Gastroesophageal sphincter (tissue), 4 donors: ENCODE measurements around the gene EPC2. TPM values are rescaled to one million over a fixed set of nuclear protein-coding genes. Genes with fewer than 3 reads are reported as not detected.
"Not testable (repeated sequence)": the region's sequence is repeated elsewhere in the genome, so short reads cannot be mapped to it uniquely, and the experiment has no call there.

Experiments used
- ATAC-seq: fragments of 150-250 bp; one replicate; pipeline ENCODE4 v1.9.1; 2016; ENCODE audit warnings: mild to moderate bottlenecking, moderate library complexity
- H3K27ac ChIP-seq, 4 donors: fragments of 200-600 bp; sonication (generic) in 3 of 4; 1 replicate in 3 of 4; 2 replicates in 1 of 4; pipeline ENCODE4 v1.5.1; 2016 to 2019
- H3K27me3 ChIP-seq: fragments of 200-600 bp; sonication (generic); one replicate; pipeline ENCODE4 v1.5.1; 2019
- H3K36me3 ChIP-seq, 2 donors: fragments of 200-600 bp; sonication (generic); one replicate each; pipeline ENCODE4 v1.5.1; 2019; ENCODE audit warnings: control low read depth in 1 of 2
- H3K4me1 ChIP-seq, 3 donors: fragments of 200-600 bp; sonication (generic); 1 replicate in 2 of 3; 2 replicates in 1 of 3; pipeline ENCODE4 v1.5.1; 2016 to 2019; ENCODE audit warnings: control low read depth in 2 of 3
- H3K4me3 ChIP-seq, 2 donors: fragments of 200-600 bp; sonication (generic); one replicate each; pipeline ENCODE4 v1.5.1; 2019; ENCODE audit warnings: mild to moderate bottlenecking in 1 of 2, moderate library complexity in 1 of 2
- H3K9me3 ChIP-seq, 3 donors: fragments of 200-600 bp; sonication (generic); one replicate each; pipeline ENCODE4 v1.5.1; 2017 to 2019; ENCODE audit warnings: control low read depth in 2 of 3
- EP300 ChIP-seq: sonication (generic); formaldehyde crosslinking; IDR thresholded peaks from one replicate; pipeline ENCODE4 v1.6.1; 2017; ENCODE audit warnings: antibody characterized with exemption, mild to moderate bottlenecking
- POLR2A ChIP-seq, 2 donors: fragments of 450-650 bp; IDR thresholded peaks; one replicate each; pipeline ENCODE4 v1.6.1; 2017; ENCODE audit warnings: antibody characterized with exemption in 2 of 2, mild to moderate bottlenecking in 2 of 2, moderate library complexity in 1 of 2
- POLR2AphosphoS5 ChIP-seq: sonication (generic); formaldehyde crosslinking; IDR thresholded peaks from one replicate; pipeline ENCODE4 v1.6.1; 2017; ENCODE audit warnings: antibody characterized with exemption
- WGBS, 2 donors: methylation state at CpG; one replicate each; pipeline ENCODE4 v1.1.5; 2018; ENCODE audit warnings: low coverage in 1 of 2; 5-methylcytosine and 5-hydroxymethylcytosine counted together
- total RNA-seq, 4 donors: library from RNA; depleted of rRNA; stranded (reverse); fragments of >200 nt; gene quantifications; one replicate each; pipeline ENCODE4 v1.1.0, GENCODE V29; 2016
- TF ChIP-seq, protein P1 (sequence below), 4 experiments: fragments of 200-600 bp in 2 of 4; fragments of 450-650 bp in 2 of 4; sonication (generic) in 1 of 4; IDR thresholded peaks; one replicate each; pipeline ENCODE4 v1.5.1; 2017 to 2019; ENCODE audit warnings: antibody characterized with exemption in 4 of 4, mild to moderate bottlenecking in 2 of 4, moderate library complexity in 2 of 4

EPC2 gene
- total RNA-seq, 4 donors from 2014 or later = 25.4 to 38.4 (median 30.7) TPM

DNA sequence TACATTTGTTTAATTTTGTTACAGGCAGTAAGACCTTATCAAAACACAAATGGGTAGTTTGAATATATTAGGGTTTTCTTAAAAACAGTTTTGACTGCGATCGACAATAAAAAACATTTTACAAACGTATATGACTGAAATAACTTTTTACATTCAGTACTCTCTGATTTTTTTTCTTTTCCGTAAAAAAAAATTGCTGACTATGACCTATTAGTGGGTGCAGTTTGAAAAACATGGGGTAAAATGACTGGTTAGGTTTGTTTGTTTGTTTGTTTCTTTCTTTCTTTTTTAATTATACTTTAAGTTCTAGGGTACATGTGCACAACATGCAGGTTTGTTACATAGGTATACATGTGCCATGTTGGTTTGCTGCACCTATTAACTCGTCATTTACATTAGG, 36.9 kb downstream of the EPC2 start:
- WGBS, 2 donors = 82 to 88% methylated on average over 5 of the region's 5 CpGs
- no peak overlapping the region for H3K27ac ChIP-seq
- no peak overlapping the region for H3K4me3 ChIP-seq
- H3K9me3 ChIP-seq = no peaks in the 10 kb centered on the region
- peaks cover 0 to 27% (median 0%) of the 10 kb centered on the region in 3 donors for H3K4me1 ChIP-seq
- H3K36me3 ChIP-seq = no peaks in the 10 kb centered on the region
- ATAC-seq = no peak
- TF ChIP-seq POLR2AphosphoS5 = no peak
- no peak for TF ChIP-seq EP300
- TF ChIP-seq, protein P1, sequence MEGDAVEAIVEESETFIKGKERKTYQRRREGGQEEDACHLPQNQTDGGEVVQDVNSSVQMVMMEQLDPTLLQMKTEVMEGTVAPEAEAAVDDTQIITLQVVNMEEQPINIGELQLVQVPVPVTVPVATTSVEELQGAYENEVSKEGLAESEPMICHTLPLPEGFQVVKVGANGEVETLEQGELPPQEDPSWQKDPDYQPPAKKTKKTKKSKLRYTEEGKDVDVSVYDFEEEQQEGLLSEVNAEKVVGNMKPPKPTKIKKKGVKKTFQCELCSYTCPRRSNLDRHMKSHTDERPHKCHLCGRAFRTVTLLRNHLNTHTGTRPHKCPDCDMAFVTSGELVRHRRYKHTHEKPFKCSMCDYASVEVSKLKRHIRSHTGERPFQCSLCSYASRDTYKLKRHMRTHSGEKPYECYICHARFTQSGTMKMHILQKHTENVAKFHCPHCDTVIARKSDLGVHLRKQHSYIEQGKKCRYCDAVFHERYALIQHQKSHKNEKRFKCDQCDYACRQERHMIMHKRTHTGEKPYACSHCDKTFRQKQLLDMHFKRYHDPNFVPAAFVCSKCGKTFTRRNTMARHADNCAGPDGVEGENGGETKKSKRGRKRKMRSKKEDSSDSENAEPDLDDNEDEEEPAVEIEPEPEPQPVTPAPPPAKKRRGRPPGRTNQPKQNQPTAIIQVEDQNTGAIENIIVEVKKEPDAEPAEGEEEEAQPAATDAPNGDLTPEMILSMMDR (IDR thresholded peaks at IDR 0.05) = no peak
- no peaks in the 10 kb centered on the region for H3K27me3 ChIP-seq

DNA sequence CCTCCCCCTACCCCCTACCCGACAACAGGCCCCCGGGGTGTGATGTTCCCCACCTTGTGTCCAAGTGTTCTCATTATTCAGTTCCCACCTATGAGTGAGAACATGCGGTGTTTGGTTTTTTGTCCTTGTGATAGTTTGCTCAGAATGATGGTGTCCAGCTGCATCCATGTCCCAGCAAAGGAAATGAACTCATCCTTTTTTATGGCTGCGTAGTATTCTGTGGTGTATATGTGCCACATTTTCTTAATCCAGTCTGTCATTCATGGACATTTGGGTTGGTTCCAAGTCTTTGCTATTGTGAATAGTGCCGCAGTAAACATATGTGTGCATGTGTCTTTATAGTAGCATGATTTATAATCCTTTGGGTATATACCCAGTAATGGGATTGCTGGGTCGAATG, 37.3 kb downstream of the EPC2 start:
- not testable (repeated sequence) for ATAC-seq, H3K9me3 ChIP-seq, H3K27me3 ChIP-seq, H3K27ac ChIP-seq, H3K4me3 ChIP-seq, H3K36me3 ChIP-seq
- 84 to 93% methylated on average over 3 to 6 of the region's 6 CpGs for whole genome bisulfite sequencing, 2 donors
- H3K4me1 ChIP-seq = peaks cover 0 to 23% (median 0%) of the 10 kb centered on the region in 3 donors

DNA sequence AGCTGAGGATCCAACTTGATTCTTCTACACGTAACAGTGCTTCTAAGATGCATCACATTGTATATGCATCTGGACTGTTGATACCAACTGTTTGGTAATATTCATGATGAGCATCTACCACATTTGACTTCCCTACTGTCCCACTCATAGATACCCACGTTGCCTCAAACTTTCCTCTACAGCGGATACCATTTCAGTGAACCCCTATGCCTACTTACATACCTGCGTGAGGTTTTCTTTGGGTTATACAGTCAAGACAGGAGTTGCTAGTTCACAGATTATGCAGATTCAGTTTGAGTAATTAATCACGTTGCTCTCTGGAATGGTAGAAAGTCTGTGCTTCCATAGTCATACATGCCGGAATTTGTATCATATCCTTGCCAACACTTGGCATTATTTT, 40.0 kb downstream of the EPC2 start:
- H3K4me3 ChIP-seq = no peak overlapping the region
- no peak overlapping the region for H3K27ac ChIP-seq
- no peaks in the 10 kb centered on the region for H3K9me3 ChIP-seq
- no peak for ATAC-seq
- TF ChIP-seq POLR2AphosphoS5 (no peak), POLR2A (IDR thresholded peaks at IDR 0.05) (no peak), EP300 (no peak)
- TF ChIP-seq, protein P1 (IDR thresholded peaks at IDR 0.05) = no peak
- WGBS, 2 donors = 81 to 84% methylated on average over 5 to 6 of the region's 6 CpGs
- no peaks in the 10 kb centered on the region for H3K27me3 ChIP-seq
- no peaks in the 10 kb centered on the region for H3K36me3 ChIP-seq
- peaks cover 0 to 16% (median 0%) of the 10 kb centered on the region in 3 donors for H3K4me1 ChIP-seq

DNA sequence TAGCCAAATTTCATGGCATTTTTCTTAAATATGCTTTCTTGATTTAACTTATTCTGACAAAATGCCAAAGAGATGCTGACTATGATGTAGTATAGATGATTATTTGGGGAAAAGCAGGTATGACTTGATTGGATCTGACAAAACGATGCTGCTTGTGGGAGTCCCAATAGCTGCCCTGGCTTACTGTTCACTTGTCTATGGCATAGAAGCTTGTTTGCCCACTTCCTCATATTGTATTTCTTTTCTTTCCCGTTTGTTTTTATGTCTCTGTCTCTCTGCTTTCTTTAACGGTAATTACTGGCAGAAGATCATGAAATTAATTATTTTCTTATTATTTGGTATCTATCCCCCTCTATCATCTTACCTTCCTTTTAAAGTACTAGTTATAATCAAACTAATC, 43.0 kb downstream of the EPC2 start:
- no peak for TF ChIP-seq EP300
- no peak for TF ChIP-seq POLR2A (IDR thresholded peaks at IDR 0.05)
- TF ChIP-seq POLR2AphosphoS5 = no peak
- TF ChIP-seq, protein P1 (IDR thresholded peaks at IDR 0.05) = no peak
- Histone ChIP-seq H3K36me3 (peaks cover 0 to 18% of the 10 kb centered on the region in 2 donors), H3K27me3 (no peaks in the 10 kb centered on the region), H3K4me1 (no peaks in the 10 kb centered on the region), H3K9me3 (no peaks in the 10 kb centered on the region), H3K4me3 (no peak overlapping the region), H3K27ac (no peak overlapping the region)
- ATAC-seq = no peak
- WGBS, 2 donors = 92 to 93% methylated on average over 3 of the region's 3 CpGs

DNA sequence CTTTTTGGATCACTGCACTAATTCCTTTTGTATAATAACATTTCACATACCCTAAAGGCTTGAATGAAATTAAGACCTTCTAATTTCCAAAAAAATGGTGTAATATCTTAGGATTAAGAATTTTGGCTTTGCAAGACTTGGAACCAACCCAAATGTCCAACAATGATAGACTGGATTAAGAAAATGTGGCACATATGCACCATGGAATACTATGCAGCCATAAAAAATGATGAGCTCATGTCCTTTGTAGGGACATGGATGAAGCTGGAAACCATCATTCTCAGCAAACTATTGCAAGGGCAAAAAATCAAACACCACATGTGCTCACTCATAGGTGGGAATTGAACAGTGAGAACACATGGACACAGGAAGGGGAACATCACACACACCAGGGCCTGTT, 43.5 kb downstream of the EPC2 start:
- not testable (repeated sequence) for H3K9me3 ChIP-seq, H3K4me1 ChIP-seq, H3K4me3 ChIP-seq, H3K27ac ChIP-seq, ATAC-seq, H3K27me3 ChIP-seq
- H3K36me3 ChIP-seq = peaks cover 0 to 18% of the 10 kb centered on the region in 2 donors

DNA sequence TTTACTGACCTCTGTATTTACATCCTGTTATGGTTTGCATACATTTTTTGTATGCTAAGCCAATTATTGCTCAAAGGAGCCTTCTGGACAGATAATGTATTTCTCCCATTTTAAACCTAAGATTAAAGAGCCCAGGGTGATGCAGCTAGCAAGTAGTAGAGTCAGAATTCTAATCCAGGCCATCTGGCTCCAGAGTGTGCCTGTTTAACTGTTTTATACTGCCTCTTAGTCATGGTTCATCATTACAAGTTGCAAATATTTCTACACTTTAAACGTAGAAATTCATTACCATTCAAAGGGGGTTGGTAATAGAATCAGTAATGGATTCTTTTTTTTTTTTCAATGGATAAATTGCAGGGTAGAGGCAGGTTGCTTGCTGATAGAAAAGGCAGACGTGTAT, 52.4 kb downstream of the EPC2 start:
- H3K4me3 ChIP-seq = no peak overlapping the region
- no peak for ATAC-seq
- 77 to 94% methylated on average over 2 of the region's 2 CpGs for WGBS, 2 donors

More for the DNA sequence above, 52.4 kb downstream of the EPC2 start:
- peaks cover 0 to 22% (median 0%) of the 10 kb centered on the region in 3 donors for H3K9me3 ChIP-seq
- no peaks in the 10 kb centered on the region for H3K27me3 ChIP-seq
- H3K4me1 ChIP-seq = no peaks in the 10 kb centered on the region
- no peak for TF ChIP-seq EP300
- TF ChIP-seq, protein P1 (IDR thresholded peaks at IDR 0.05) = no peak
- no peak for TF ChIP-seq POLR2AphosphoS5
- TF ChIP-seq POLR2A (IDR thresholded peaks at IDR 0.05) = no peak
- peaks cover 0 to 12% of the 10 kb centered on the region in 2 donors for H3K36me3 ChIP-seq
- H3K27ac ChIP-seq = no peak overlapping the region
